Measurements from ENCODE around the gene CLRN3.

Gene CLRN3

GRCh38 chr10:127845756-127846155 is 47.0 kb downstream of the CLRN3 start:
- no peak for DNase-seq (ENCODE audit: low spot score)

- no peak for DNase-seq (ENCODE audit: low spot score)
Observed at GRCh38 chr10:127840884-127841283, 51.9 kb downstream of the CLRN3 start.

GRCh38 chr10:127836966-127837365 is 55.8 kb downstream of the CLRN3 start:
- DNase-seq (ENCODE audit: low spot score): no peak

GRCh38 chr10:127836176-127836575 is 56.6 kb downstream of the CLRN3 start:
- no peak for DNase-seq (ENCODE audit: low spot score)

DNA sequence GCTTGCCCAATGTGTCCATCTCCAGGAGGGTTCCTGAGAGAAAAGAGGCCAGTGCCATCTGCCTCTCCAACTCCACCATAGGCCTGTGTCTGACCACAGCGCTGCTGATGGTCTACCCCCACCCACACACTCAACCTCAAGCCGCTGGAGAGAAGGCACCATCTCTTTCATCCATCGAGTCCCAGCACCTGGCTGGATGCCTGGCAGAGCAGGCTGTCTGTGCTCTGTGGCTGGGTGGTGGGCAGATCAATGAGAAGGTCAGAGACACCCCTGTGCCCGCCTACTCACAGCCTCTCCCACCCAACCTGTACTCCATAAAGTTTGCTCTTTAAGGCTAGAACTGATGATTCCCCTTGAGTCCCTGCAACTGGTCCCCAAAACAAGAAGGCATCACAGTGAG is 58.0 kb downstream of the CLRN3 start:
- DNase-seq (ENCODE audit: low spot score): no peak

- DNase-seq (ENCODE audit: low spot score): no peak
Observed at GRCh38 chr10:127834221-127834620, 58.5 kb downstream of the CLRN3 start.

- no peak for DNase-seq (ENCODE audit: low spot score)
Observed at GRCh38 chr10:127833804-127834203, 58.9 kb downstream of the CLRN3 start.

- DNase-seq (ENCODE audit: low spot score): no peak
Observed at GRCh38 chr10:127832501-127832900, 60.2 kb downstream of the CLRN3 start.

- DNase-seq (ENCODE audit: low spot score): no peak
Observed at GRCh38 chr10:127830414-127830813, 62.3 kb downstream of the CLRN3 start.
